Activated B cell treated with CpG ODN at 0.5 μM for 24 hours (primary cell): ENCODE data around the gene OR10G4. TPM values are rescaled to one million over a fixed set of nuclear protein-coding genes. Genes with fewer than 3 reads are reported as not detected.

Experiments
- ATAC-seq: fragments of 200-7000 bp; cut with Tn5 transposase; one replicate; pipeline ENCODE4 v1.10.0; 2021; ENCODE audit warnings: low read depth, mild to moderate bottlenecking, moderate library complexity
- CTCF ChIA-PET: fragments of 350-600 bp; sonication (Branson Sonifier 250); formaldehyde crosslinking; loops from one replicate; lab custom pipeline; 2021; ENCODE audit warnings: antibody characterized with exemption; lab: Charles Lee
- POLR2A ChIA-PET: fragments of 350-600 bp; sonication (Branson Sonifier 250); formaldehyde crosslinking; loops from one replicate; lab custom pipeline; 2021; ENCODE audit warnings: antibody characterized with exemption; lab: Charles Lee
- DNase-seq: peaks from one replicate; pipeline ENCODE4 v3.0.0; 2022
- H3K27ac Mint-ChIP-seq: one replicate; pipeline ENCODE4 v1.8.0; 2020; ENCODE audit warnings: mixed read lengths
- H3K27me3 Mint-ChIP-seq: one replicate; pipeline ENCODE4 v1.8.0; 2021; ENCODE audit warnings: mixed read lengths
- H3K36me3 Mint-ChIP-seq: one replicate; pipeline ENCODE4 v1.8.0; 2021; ENCODE audit warnings: low read depth, mixed read lengths
- H3K4me1 Mint-ChIP-seq: one replicate; pipeline ENCODE4 v1.8.0; 2021; ENCODE audit warnings: mixed read lengths
- H3K4me3 Mint-ChIP-seq: one replicate; pipeline ENCODE4 v1.8.0; 2020; ENCODE audit warnings: mild to moderate bottlenecking, mixed read lengths
- H3K9me3 Mint-ChIP-seq: one replicate; pipeline ENCODE4 v1.8.0; 2020; ENCODE audit warnings: mixed read lengths
- intact Hi-C: fragments of 100-400 bp; cut with micrococcal nuclease; formaldehyde crosslinking; loops from one replicate; pipeline ENCODE4 v1.15.1; 2024
- total RNA-seq: library from RNA; stranded (reverse); gene quantifications from 2 replicates; pipeline ENCODE4 v1.2.3, GENCODE V29; 2022
- TF ChIP-seq, protein P1 (sequence below): fragments of 200-600 bp; IDR thresholded peaks from one replicate; pipeline ENCODE4 v1.8.0; 2022; ENCODE audit warnings: antibody characterized with exemption, mild to moderate bottlenecking

OR10G4 gene
- total RNA-seq, 1 donor from 2014 or later, result not detected

GRCh38 chr11:124043420-124043819 is 30.6 kb downstream of the OR10G4 start:
- Mint-ChIP-seq H3K9me3 (no peaks in the 10 kb centered on the region), H3K4me1 (no peaks in the 10 kb centered on the region), H3K27ac (no peak overlapping the region), H3K4me3 (no peak overlapping the region), H3K27me3 (peaks cover under 1% of the 10 kb centered on the region), H3K36me3 (no peaks in the 10 kb centered on the region)
- no peak for DNase-seq
- POLR2A ChIA-PET, result no interaction called here
- CTCF ChIA-PET, result no interaction called here
- no peak for ATAC-seq
- intact Hi-C loops, result no loop called here
- TF ChIP-seq, protein P1, sequence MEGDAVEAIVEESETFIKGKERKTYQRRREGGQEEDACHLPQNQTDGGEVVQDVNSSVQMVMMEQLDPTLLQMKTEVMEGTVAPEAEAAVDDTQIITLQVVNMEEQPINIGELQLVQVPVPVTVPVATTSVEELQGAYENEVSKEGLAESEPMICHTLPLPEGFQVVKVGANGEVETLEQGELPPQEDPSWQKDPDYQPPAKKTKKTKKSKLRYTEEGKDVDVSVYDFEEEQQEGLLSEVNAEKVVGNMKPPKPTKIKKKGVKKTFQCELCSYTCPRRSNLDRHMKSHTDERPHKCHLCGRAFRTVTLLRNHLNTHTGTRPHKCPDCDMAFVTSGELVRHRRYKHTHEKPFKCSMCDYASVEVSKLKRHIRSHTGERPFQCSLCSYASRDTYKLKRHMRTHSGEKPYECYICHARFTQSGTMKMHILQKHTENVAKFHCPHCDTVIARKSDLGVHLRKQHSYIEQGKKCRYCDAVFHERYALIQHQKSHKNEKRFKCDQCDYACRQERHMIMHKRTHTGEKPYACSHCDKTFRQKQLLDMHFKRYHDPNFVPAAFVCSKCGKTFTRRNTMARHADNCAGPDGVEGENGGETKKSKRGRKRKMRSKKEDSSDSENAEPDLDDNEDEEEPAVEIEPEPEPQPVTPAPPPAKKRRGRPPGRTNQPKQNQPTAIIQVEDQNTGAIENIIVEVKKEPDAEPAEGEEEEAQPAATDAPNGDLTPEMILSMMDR, result no peak

GRCh38 chr11:124050748-124051147 is 38.0 kb downstream of the OR10G4 start:
- CTCF ChIA-PET, result no interaction called here
- intact Hi-C loops, result no loop called here
- Mint-ChIP-seq H3K27ac (no peak overlapping the region), H3K27me3 (peaks cover 2% of the 10 kb centered on the region), H3K36me3 (no peaks in the 10 kb centered on the region), H3K4me1 (no peaks in the 10 kb centered on the region), H3K9me3 (no peaks in the 10 kb centered on the region), H3K4me3 (no peak overlapping the region)
- TF ChIP-seq, protein P1, result no peak
- DNase-seq (no peak), ATAC-seq (no peak)
- POLR2A ChIA-PET, result no interaction called here

DNA sequence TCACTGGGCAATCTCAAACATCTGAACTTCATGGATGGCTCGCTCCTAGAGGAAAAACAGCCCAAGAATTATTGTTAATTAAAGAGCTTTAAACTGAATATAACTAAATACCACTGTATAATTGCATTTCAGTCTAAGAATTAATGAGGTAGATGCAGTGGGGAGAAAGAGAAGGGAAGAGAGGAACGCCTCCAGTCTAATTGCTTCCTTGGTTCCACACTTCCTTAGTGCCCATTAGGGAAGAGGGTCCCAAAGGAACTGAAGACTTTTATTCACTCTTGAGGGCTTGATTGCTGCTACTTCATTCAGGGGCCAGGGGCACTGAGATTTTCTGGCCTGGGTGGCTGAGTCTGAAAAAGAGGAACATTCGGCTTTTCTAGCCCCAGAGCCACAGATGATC is 40.2 kb downstream of the OR10G4 start:
- ChIA-PET CTCF (no interaction called here), POLR2A (no interaction called here)
- Mint-ChIP-seq H3K27me3 (peaks cover 2% of the 10 kb centered on the region), H3K27ac (no peak overlapping the region), H3K9me3 (no peaks in the 10 kb centered on the region), H3K4me1 (no peaks in the 10 kb centered on the region), H3K4me3 (no peak overlapping the region), H3K36me3 (no peaks in the 10 kb centered on the region)
- TF ChIP-seq, protein P1, result no peak
- ATAC-seq (no peak), DNase-seq (no peak)
- intact Hi-C loops, result no loop called here

Other genes with a start within 250 kb of the OR10G4 start
- not detected in 2 replicates for gene OR6M1, start 206.6 kb upstream of the OR10G4 start, total RNA-seq
- gene TMEM225, start 127.3 kb upstream of the OR10G4 start, total RNA-seq, result not detected in 2 replicates
- gene OR8D4, start 110.8 kb upstream of the OR10G4 start, total RNA-seq, result not detected in 2 replicates
- not detected in 2 replicates for gene OR4D5, start 73.4 kb upstream of the OR10G4 start, total RNA-seq
- not detected in 2 replicates for gene OR6T1, start 69.2 kb upstream of the OR10G4 start, total RNA-seq
- not detected in 2 replicates for gene OR10S1, start 35.2 kb upstream of the OR10G4 start, total RNA-seq
- gene OR10G6, start 17.8 kb upstream of the OR10G4 start, total RNA-seq, result not detected in 2 replicates
- not detected in 2 replicates for gene OR10G9, start 10.0 kb downstream of the OR10G4 start, total RNA-seq
- gene OR10G8, start 13.8 kb downstream of the OR10G4 start, total RNA-seq, result not detected in 2 replicates
- gene OR10G7, start 28.3 kb downstream of the OR10G4 start, total RNA-seq, result not detected in 2 replicates
- gene VWA5A, start 102.5 kb downstream of the OR10G4 start, total RNA-seq, result 1.5 and 2.1 TPM in 2 replicates
- not detected in 2 replicates for gene OR10D3, start 170.3 kb downstream of the OR10G4 start, total RNA-seq
- gene OR8G1, start 228.1 kb downstream of the OR10G4 start, total RNA-seq, result not detected in 2 replicates
- gene OR8G5, start 243.4 kb downstream of the OR10G4 start, total RNA-seq, result not detected in 2 replicates